ENCODE data around the gene TMEM244. TPM values are rescaled to one million over a fixed set of nuclear protein-coding genes. Genes with fewer than 3 reads are reported as not detected.

The TMEM244 gene
- total RNA-seq, 6 donors from 2014 or later = not detected

GRCh38 chr6:129902681-129903080 is 41.6 kb upstream of the TMEM244 start:
- no peak for DNase-seq
- TF ChIP-seq EP300 (IDR thresholded peaks at IDR 0.05) = no peak
- TF ChIP-seq CTCF (IDR thresholded peaks at IDR 0.05) = no peak
- no peak for TF ChIP-seq POLR2AphosphoS5 (IDR thresholded peaks at IDR 0.05)
- TF ChIP-seq POLR2A (IDR thresholded peaks at IDR 0.05) = no peak
- Histone ChIP-seq H3K4me1 (no peaks in the 10 kb centered on the region), H3K36me3 (no peaks in the 10 kb centered on the region), H3K27ac (no peak overlapping the region), H3K27me3 (no peaks in the 10 kb centered on the region), H3K9me3 (no peaks in the 10 kb centered on the region), H3K4me3 (no peak overlapping the region)
- WGBS, 2 donors = 92 to 94% methylated on average over 1 of the region's 1 CpG
- no peak for ATAC-seq (ENCODE audit: low FRiP score in 2 of 2)

- Histone ChIP-seq H3K9me3 (no peaks in the 10 kb centered on the region), H3K27me3 (no peaks in the 10 kb centered on the region), H3K36me3 (no peaks in the 10 kb centered on the region), H3K4me1 (no peaks in the 10 kb centered on the region), H3K4me3 (no peak overlapping the region), H3K27ac (no peak overlapping the region)
- TF ChIP-seq CTCF (IDR thresholded peaks at IDR 0.05) (no peak), EP300 (IDR thresholded peaks at IDR 0.05) (no peak), POLR2A (IDR thresholded peaks at IDR 0.05) (no peak), POLR2AphosphoS5 (IDR thresholded peaks at IDR 0.05) (no peak)
- ATAC-seq (ENCODE audit: low FRiP score in 2 of 2) = no peak
- DNase-seq = no peak
Observed at GRCh38 chr6:129901910-129902309, 40.8 kb upstream of the TMEM244 start.

GRCh38 chr6:129895692-129896091 is 34.6 kb upstream of the TMEM244 start:
- no peak overlapping the region for H3K27ac ChIP-seq
- H3K4me1 ChIP-seq = no peaks in the 10 kb centered on the region
- no peak overlapping the region for H3K4me3 ChIP-seq
- H3K9me3 ChIP-seq = no peaks in the 10 kb centered on the region
- no peaks in the 10 kb centered on the region for H3K36me3 ChIP-seq
- no peaks in the 10 kb centered on the region for H3K27me3 ChIP-seq
- ATAC-seq (ENCODE audit: low FRiP score in 2 of 2) = peak in 1 of 2 donors; percentile 29
- DNase-seq = no peak
- TF ChIP-seq EP300 (IDR thresholded peaks at IDR 0.05) (no peak), POLR2A (IDR thresholded peaks at IDR 0.05) (no peak), CTCF (IDR thresholded peaks at IDR 0.05) (no peak), POLR2AphosphoS5 (IDR thresholded peaks at IDR 0.05) (no peak)

- Histone ChIP-seq H3K27me3 (no peaks in the 10 kb centered on the region), H3K4me3 (no peak overlapping the region), H3K9me3 (no peaks in the 10 kb centered on the region), H3K27ac (no peak overlapping the region), H3K4me1 (no peaks in the 10 kb centered on the region), H3K36me3 (no peaks in the 10 kb centered on the region)
- no peak for TF ChIP-seq POLR2A (IDR thresholded peaks at IDR 0.05)
- no peak for TF ChIP-seq POLR2AphosphoS5 (IDR thresholded peaks at IDR 0.05)
- no peak for TF ChIP-seq EP300 (IDR thresholded peaks at IDR 0.05)
- TF ChIP-seq CTCF (IDR thresholded peaks at IDR 0.05) = no peak
- DNase-seq (peak in 1 of 2 donors; percentile 28), ATAC-seq (ENCODE audit: low FRiP score in 2 of 2) (peak in 1 of 2 donors; percentile 71)
- WGBS, 2 donors = 65 to 76% methylated on average over 3 of the region's 3 CpGs
Observed at GRCh38 chr6:129894921-129895320, 33.8 kb upstream of the TMEM244 start.

GRCh38 chr6:129893640-129894039 is 32.5 kb upstream of the TMEM244 start:
- H3K27me3 ChIP-seq = no peaks in the 10 kb centered on the region
- no peak for ATAC-seq (ENCODE audit: low FRiP score in 2 of 2)
- no peaks in the 10 kb centered on the region for H3K9me3 ChIP-seq
- no peaks in the 10 kb centered on the region for H3K36me3 ChIP-seq
- DNase-seq = no peak
- no peak overlapping the region for H3K4me3 ChIP-seq
- no peak overlapping the region for H3K27ac ChIP-seq
- no peaks in the 10 kb centered on the region for H3K4me1 ChIP-seq
- TF ChIP-seq CTCF (IDR thresholded peaks at IDR 0.05) = peak in 4 of 6 experiments; percentile 19 to 25 (median 22)
- TF ChIP-seq EP300 (IDR thresholded peaks at IDR 0.05) = no peak
- TF ChIP-seq POLR2A (IDR thresholded peaks at IDR 0.05) = no peak
- no peak for TF ChIP-seq POLR2AphosphoS5 (IDR thresholded peaks at IDR 0.05)
